Skeletal muscle tissue (tissue), 4 donors: Measurements from ENCODE around the gene ACSS1. TPM values are rescaled to one million over a fixed set of nuclear protein-coding genes. Genes with fewer than 3 reads are reported as not detected.

ENCODE experiments used
- H3K27ac ChIP-seq: one replicate; pipeline ENCODE4 v1.7.0; 2013; ENCODE audit warnings: mild to moderate bottlenecking, low read depth, low read length, inconsistent platforms
- H3K27me3 ChIP-seq, 3 donors: one replicate each; pipeline ENCODE4 v1.7.0; 2013; ENCODE audit warnings: low read length in 3 of 3; ENCODE audit not compliant: control insufficient read depth in 3 of 3, insufficient read depth in 3 of 3
- H3K36me3 ChIP-seq, 3 donors: one replicate each; pipeline ENCODE4 v1.7.0; 2013; ENCODE audit warnings: low read length in 3 of 3; ENCODE audit not compliant: control insufficient read depth in 3 of 3, insufficient read depth in 3 of 3
- H3K4me1 ChIP-seq, 3 donors: one replicate each; pipeline ENCODE4 v1.7.0; 2013; ENCODE audit warnings: low read length in 3 of 3, mild to moderate bottlenecking in 3 of 3; ENCODE audit not compliant: control insufficient read depth in 3 of 3, insufficient read depth in 3 of 3
- H3K4me3 ChIP-seq, 3 donors: one replicate each; pipeline ENCODE4 v1.7.0; 2013; ENCODE audit warnings: low read length in 3 of 3
- H3K9ac ChIP-seq, 3 donors: one replicate each; pipeline ENCODE4 v1.7.0; 2013; ENCODE audit warnings: low read length in 3 of 3, mild to moderate bottlenecking in 3 of 3, moderate library complexity in 2 of 3, low read depth in 1 of 3
- H3K9me3 ChIP-seq, 3 donors: one replicate each; pipeline ENCODE4 v1.7.0; 2013; ENCODE audit warnings: low read length in 3 of 3; ENCODE audit not compliant: control insufficient read depth in 3 of 3
- total RNA-seq: library from RNA; depleted of rRNA; stranded (reverse); fragments of >200 nt; gene quantifications from one replicate; pipeline ENCODE4 v1.2.3, GENCODE V29; 2014
- donor health status: Osteomylitis.

The ACSS1 gene
- total RNA-seq, 1 donor from 2014 or later = 8.9 TPM

DNA sequence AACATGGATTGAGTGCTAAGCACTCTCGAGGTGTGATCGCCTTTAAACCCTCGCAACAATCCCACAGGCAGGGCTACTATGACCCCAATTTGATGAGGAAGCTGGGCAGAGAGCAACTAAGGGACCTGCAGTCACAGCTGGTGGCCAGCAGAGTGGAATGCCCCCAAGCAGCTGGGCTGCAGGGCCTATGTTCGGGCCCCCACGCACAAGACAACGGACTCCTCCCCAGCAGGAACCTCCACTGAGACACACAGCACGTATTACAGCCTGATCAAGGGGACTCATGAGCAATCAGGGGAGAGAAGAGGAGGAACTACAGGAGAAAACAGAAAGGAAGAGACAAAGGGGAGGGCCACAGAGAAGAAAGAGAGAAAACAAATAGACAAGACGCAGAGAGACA lies 87.2 kb downstream of the ACSS1 start:
- Histone ChIP-seq H3K36me3 (peaks cover 58 to 66% (median 59%) of the 10 kb centered on the region in 3 donors), H3K4me3 (no peak overlapping the region), H3K9me3 (no peaks in the 10 kb centered on the region), H3K9ac (no peak overlapping the region), H3K27ac (no peak overlapping the region), H3K4me1 (no peaks in the 10 kb centered on the region), H3K27me3 (no peaks in the 10 kb centered on the region)

DNA sequence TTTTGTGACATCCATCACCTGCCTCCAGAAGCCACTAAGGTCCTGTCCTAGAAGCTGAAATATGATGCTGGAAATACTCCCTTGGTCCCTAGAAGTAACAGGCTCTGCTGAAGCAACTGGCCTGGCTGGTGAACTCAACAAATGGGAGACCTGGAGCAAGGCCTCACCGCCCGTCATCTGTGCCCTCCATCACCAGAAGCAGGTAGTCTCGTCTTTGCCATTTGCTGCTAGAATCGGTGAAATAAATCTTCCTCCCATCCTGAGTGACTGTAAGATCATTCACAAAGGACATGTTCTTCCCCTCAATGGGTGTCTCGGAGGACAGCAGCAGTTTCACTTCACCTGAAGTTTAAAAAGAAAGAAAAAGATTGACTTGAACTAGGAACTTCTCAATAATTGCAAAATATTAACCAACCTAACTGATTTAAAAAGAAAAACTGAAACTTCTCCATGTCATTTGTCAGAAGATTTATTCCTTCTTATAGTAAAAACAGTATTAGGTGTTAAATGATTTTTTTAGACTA lies 87.8 kb downstream of the ACSS1 start:
- peaks cover 64 to 72% (median 64%) of the 10 kb centered on the region in 3 donors for H3K36me3 ChIP-seq
- no peaks in the 10 kb centered on the region for H3K27me3 ChIP-seq
- no peak overlapping the region for H3K4me3 ChIP-seq
- H3K4me1 ChIP-seq = peaks cover 0 to 1% (median 0%) of the 10 kb centered on the region in 3 donors
- H3K27ac ChIP-seq = no peak overlapping the region
- no peaks in the 10 kb centered on the region for H3K9me3 ChIP-seq
- no peak overlapping the region for H3K9ac ChIP-seq

DNA sequence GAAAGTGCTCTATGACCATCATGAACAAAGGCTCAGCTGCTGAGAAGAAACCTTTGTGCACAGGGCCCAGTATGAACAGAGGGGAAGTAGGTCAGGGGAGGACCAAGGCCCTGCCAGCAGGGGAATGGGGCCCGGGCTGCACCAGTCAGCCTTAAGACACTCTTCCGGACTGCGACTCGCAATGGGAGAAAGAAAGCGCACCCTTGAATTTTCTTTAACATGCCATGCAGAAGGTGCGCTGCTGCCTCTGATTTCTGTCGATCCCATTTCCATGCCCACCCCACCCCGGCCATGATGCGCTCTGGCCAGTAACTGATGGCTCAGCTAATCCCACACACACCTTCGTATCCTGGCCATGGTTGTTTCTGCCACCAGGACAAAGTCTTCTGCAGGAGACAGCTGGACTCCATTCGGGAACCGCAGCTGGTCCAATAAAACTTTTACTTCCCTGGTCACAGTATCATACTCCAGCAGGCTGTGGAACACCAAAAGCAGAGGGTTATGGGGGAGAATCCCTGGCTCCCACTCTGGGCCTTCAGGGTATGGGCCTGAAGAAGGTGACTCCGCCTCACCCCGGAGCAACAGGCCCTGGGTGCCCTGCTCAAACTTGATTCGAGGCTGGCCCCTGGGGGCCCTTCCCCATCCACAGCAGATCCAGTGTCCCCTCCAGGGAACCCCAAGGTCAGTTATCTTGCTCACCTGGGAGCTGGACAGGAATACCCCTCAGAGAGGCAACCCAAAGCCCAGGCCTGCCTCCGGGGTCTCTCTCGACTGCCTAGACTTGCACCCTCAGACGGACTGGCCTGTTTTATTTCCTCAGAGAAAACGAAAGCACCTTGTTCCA lies 88.5 kb downstream of the ACSS1 start:
- no peak overlapping the region for H3K9ac ChIP-seq
- no peaks in the 10 kb centered on the region for H3K9me3 ChIP-seq
- no peak overlapping the region for H3K4me3 ChIP-seq
- no peaks in the 10 kb centered on the region for H3K27me3 ChIP-seq
- peaks cover 0 to 3% (median 0%) of the 10 kb centered on the region in 3 donors for H3K4me1 ChIP-seq
- H3K27ac ChIP-seq = no peak overlapping the region
- H3K36me3 ChIP-seq = peaks cover 64 to 79% (median 66%) of the 10 kb centered on the region in 3 donors

DNA sequence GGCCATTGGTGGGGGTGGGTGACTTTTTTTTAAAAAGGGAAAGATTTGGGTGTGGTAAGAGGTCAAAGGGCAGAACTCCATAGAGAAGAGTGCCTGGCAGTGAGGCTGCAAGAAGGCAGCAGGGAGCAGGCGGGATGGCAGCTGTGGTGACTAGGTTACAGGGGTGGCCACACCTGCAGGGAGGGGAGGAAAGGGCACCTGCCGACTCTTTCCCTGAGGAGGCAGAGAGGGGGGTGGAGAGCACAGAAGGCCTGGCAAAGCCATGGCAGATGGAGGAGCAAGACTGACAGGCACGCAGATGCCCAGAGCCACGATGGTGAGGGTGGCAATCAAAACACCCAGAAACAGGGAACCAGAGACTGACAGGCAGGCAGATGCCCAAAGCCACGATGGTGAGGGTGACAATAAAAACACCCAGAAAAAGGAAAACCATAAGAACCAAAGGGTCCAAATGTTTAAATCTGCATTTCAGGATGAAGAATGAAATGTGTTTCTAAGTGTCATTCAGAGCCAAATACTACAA lies 89.6 kb downstream of the ACSS1 start:
- Histone ChIP-seq H3K4me3 (no peak overlapping the region), H3K4me1 (peaks cover 0 to 3% (median 0%) of the 10 kb centered on the region in 3 donors), H3K9me3 (no peaks in the 10 kb centered on the region), H3K9ac (no peak overlapping the region), H3K27ac (no peak overlapping the region), H3K27me3 (no peaks in the 10 kb centered on the region), H3K36me3 (peaks cover 69 to 84% (median 75%) of the 10 kb centered on the region in 3 donors)

DNA sequence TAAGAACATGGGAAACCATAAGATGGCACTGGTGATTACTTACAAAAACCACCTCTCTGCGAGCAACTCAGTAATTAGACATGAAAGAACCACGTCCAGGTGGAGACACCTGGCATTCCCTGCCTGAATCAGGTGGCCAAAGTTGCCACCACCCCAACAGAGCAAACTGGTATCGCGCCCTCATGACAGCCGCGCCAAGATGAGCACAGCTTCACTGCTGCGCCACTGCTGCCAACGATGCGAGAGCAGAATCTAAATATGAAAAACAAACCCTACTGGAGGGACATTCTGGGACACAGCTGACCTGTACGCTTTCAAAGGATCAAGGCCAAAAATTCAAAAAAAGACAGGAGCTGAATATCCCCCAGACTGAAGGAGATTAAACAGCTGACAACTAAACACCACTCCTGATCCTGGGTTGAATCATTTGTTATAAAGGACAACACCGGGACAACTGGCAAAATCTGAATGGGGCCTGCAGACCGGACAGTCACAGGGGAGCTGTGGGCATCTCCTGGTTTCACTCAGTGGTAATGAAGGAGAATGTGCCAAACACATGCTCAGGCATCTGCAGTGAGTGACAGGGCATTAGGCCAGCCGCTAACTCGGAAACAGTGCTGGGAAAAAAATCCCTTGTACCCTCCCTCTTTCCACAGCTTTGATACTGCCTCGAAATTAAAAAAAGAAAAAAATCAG lies 91.5 kb downstream of the ACSS1 start:
- Histone ChIP-seq H3K9ac (no peak overlapping the region), H3K36me3 (peaks cover 68 to 83% (median 71%) of the 10 kb centered on the region in 3 donors), H3K4me1 (peaks cover 0 to 3% (median 0%) of the 10 kb centered on the region in 3 donors)

DNA sequence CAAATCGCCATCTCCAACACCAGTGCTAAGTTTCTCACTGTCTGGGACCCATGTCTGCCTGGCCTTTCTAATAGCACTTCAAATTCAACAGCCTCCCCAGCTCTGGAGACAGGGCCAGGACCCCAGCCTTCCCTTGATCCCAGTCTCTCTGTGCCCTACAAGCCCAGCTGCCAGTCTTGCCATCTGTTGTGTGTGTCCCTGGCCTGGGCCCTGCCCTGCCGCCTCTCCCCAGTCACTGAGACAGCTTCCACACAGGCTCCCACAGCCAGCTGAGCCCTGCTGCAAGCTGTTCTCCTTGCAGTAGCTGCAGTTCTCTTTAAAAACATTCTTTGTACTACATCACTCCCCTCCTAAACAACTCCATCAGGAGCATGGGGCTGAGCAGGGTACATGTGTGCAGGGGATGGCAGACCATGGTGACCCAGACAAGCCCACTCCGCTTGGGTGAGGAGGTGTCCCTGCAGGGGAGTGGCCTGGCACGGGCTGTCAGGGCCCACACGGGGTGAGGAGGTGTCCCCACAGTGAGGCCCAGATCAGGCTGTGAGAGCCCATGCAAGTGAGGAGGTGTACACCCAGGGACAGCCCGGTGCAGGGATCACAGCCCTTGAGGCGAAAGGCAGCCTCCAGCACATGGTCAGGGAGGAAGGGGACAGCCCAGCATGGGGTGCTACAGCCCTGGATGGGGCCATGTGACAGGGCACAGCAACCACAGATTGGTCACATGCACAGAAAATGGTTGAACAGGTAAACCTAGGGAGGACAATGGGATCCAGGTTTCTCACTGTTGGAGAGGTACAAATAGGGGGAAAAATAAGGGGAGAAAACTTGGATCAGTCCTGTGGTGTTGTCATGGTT lies 92.6 kb downstream of the ACSS1 start:
- Histone ChIP-seq H3K27me3 (no peaks in the 10 kb centered on the region), H3K27ac (peak overlapping the region; percentile 28), H3K9ac (no peak overlapping the region), H3K4me1 (peaks cover 0 to 3% (median 0%) of the 10 kb centered on the region in 3 donors), H3K36me3 (peaks cover 64 to 76% (median 66%) of the 10 kb centered on the region in 3 donors), H3K9me3 (no peaks in the 10 kb centered on the region), H3K4me3 (no peak overlapping the region)

More for the DNA sequence above, 91.5 kb downstream of the ACSS1 start:
- Histone ChIP-seq H3K9me3 (no peaks in the 10 kb centered on the region), H3K4me3 (no peak overlapping the region), H3K27me3 (no peaks in the 10 kb centered on the region), H3K27ac (no peak overlapping the region)

DNA sequence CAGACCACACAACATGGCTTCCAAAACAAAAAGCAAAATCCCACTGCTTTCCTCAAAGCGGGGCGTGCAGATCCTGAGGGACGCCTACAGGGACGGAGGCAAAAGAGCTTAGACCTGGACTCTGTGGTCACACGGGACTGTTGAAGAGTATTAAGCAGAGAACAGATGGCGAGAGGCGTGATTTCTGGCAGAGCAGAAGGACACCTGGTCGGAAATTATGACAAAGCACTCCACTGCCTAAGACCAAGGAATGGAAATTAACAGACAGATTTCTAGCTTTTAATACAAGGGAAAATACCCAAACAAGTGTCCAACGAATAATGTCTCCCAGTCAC lies 93.5 kb downstream of the ACSS1 start:
- Histone ChIP-seq H3K4me1 (peaks cover 0 to 3% (median 0%) of the 10 kb centered on the region in 3 donors), H3K36me3 (peaks cover 58 to 68% (median 63%) of the 10 kb centered on the region in 3 donors), H3K27ac (peak overlapping the region; percentile 28)

DNA sequence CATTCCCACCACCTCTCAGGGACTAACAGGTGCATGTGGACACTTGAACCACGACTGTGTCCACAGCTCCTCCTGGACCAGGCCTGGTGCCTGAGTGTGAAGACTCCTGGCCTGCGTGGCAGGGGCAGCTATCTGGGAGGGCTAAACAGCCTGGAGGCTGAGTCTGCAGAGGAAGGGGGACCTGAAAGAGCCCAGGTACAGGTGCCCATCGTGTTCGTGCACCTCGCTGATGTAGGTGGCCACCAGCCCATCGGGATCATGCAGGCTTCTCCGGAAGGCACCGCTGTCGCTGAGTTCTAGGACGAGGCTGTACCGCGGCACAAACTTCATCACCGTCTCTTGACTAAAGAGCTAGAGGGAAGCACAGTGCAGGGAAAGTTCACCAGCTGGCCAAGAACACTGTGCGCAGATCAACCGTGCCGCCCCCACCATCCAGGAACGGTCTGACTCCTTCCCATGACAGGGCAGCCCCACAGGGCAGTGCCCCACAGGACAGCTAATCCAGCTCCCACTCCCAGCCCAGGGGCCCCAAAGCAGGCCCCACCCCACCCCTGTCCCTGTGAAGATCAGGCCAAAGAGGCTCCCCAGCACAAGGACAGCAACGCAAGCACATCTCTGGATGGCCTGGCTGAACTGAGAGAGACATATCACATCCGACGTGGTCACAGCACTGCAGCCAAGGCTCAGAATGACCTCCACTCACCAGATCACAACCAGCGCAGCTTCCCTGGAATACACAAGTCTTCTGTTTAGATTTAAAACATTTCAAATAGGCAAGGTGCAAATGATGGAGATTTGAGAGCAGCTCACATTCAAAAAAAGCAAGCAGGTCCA lies 94.0 kb downstream of the ACSS1 start:
- H3K4me3 ChIP-seq = no peak overlapping the region
- H3K36me3 ChIP-seq = peaks cover 54 to 65% (median 58%) of the 10 kb centered on the region in 3 donors
- H3K9ac ChIP-seq = peak overlapping the region in 1 of 3 donors; percentile 33
- no peaks in the 10 kb centered on the region for H3K27me3 ChIP-seq
- no peaks in the 10 kb centered on the region for H3K9me3 ChIP-seq
- H3K27ac ChIP-seq = no peak overlapping the region
- peaks cover 0 to 3% (median 0%) of the 10 kb centered on the region in 3 donors for H3K4me1 ChIP-seq

More for the DNA sequence above, 93.5 kb downstream of the ACSS1 start:
- peak overlapping the region in 1 of 3 donors; percentile 33 for H3K9ac ChIP-seq
- no peaks in the 10 kb centered on the region for H3K27me3 ChIP-seq
- H3K4me3 ChIP-seq = no peak overlapping the region
- H3K9me3 ChIP-seq = no peaks in the 10 kb centered on the region
